NCI-H2196 treated with DMSO at 0.1 percent for 48 hours (cell line): Measurements from ENCODE around the gene ATP9A.

Source experiments
- DNase-seq: peaks from one replicate; lab custom pipeline; 2025; ENCODE audit not compliant: unreplicated experiment; lab: John Stamatoyannopoulos, UW

The ATP9A gene

GRCh38 chr20:51560550-51561307 is 207.5 kb downstream of the ATP9A start:
- no peak for DNase-seq

- no peak for DNase-seq
Measured at GRCh38 chr20:51560042-51560441, 208.1 kb downstream of the ATP9A start.

- no peak for DNase-seq
Measured at GRCh38 chr20:51554538-51555165, 213.5 kb downstream of the ATP9A start.

GRCh38 chr20:51553897-51554486 is 214.2 kb downstream of the ATP9A start:
- DNase-seq, result no peak

- no peak for DNase-seq
Measured at GRCh38 chr20:51551186-51551585, 217.0 kb downstream of the ATP9A start.

GRCh38 chr20:51549474-51549873 is 218.7 kb downstream of the ATP9A start:
- DNase-seq, result no peak

- DNase-seq, result no peak
Measured at GRCh38 chr20:51547951-51548350, 220.2 kb downstream of the ATP9A start.
